GM12878 (cell line): Measurements from ENCODE around the gene PNMA8C. TPM values are rescaled to one million over a fixed set of nuclear protein-coding genes. Genes with fewer than 3 reads are reported as not detected.

ENCODE experiments used
- CBX5 ChIP-seq: sonication (generic); IDR thresholded peaks from 2 replicates; pipeline ENCODE4 v1.6.1; 2016; ENCODE audit warnings: low read depth, moderate library complexity, mild to moderate bottlenecking, inconsistent platforms
- MEF2B ChIP-seq: fragments of 450-650 bp; IDR thresholded peaks from 2 replicates; pipeline ENCODE4 v1.6.1; 2018; ENCODE audit warnings: mild to moderate bottlenecking, moderate library complexity; ENCODE audit not compliant: partially characterized antibody, poor library complexity, severe bottlenecking
- NR2F1 ChIP-seq: fragments of 450-650 bp; conservative IDR thresholded peaks from 2 replicates; pipeline ENCODE4 v1.6.1; 2017; ENCODE audit warnings: mild to moderate bottlenecking
- PML ChIP-seq: IDR thresholded peaks from 2 replicates; pipeline ENCODE4 v1.6.1; 2012; ENCODE audit warnings: low read length, inconsistent platforms
- SREBF2 ChIP-seq: IDR thresholded peaks from 2 replicates; pipeline ENCODE4 v1.6.1; 2012; ENCODE audit warnings: mild to moderate bottlenecking, low read length
- YY1 ChIP-seq: IDR thresholded peaks from 2 replicates; pipeline ENCODE4 v1.6.1; 2011; ENCODE audit warnings: low read depth, mild to moderate bottlenecking, low read length
- polyA plus RNA-seq, 11 experiments: library from polyadenylated mRNA; depleted of rRNA in 4 of 11; unstranded in 6 of 11; stranded (reverse) in 5 of 11; fragments of >200 nt; fragmentation: Nextera tagmentation in 4 of 11; fragmentation: Illumina TruSeq in 1 of 11; extraction: Ambion mirVana in 4 of 11; extraction: Trizol in 1 of 11; gene quantifications; 1 replicate in 1 of 11; 2 replicates in 10 of 11; pipeline versions ENCODE4 v1.2.1 to v1.2.3, GENCODE V29; 2011 to 2016; ENCODE audit warnings: inconsistent platforms in 2 of 11, missing spikeins in 2 of 11, low read depth in 1 of 11
- total RNA-seq, 4 experiments: library from RNA; depleted of rRNA in 3 of 4; stranded (reverse); fragments of >200 nt in 3 of 4; fragmentation: Illumina TruSeq in 1 of 4; extraction: Trizol in 1 of 4; gene quantifications; 2 replicates each; pipeline versions ENCODE4 v1.2.1 to v1.2.3, GENCODE V29; 2013 to 2021
- TF ChIP-seq, protein P1 (sequence below): fragments of 450-650 bp; IDR thresholded peaks from 2 replicates; pipeline ENCODE4 v1.6.1; 2018; ENCODE audit warnings: borderline replicate concordance, mild to moderate bottlenecking; ENCODE audit not compliant: partially characterized antibody
- TF ChIP-seq, protein P2 (sequence below): fragments of 450-650 bp; formaldehyde crosslinking; IDR thresholded peaks from 2 replicates; pipeline ENCODE4 v1.4.0; 2020; ENCODE audit warnings: mild to moderate bottlenecking, moderate library complexity

Gene PNMA8C
- total and polyA plus RNA-seq, 10 of the 15 experiments (the other 5 are each of a cell fraction or from before 2014, with no cell fraction given) = not detected

GRCh38 chr19:46390121-46390858 is 38.4 kb downstream of the PNMA8C start (continued):
- TF ChIP-seq, protein P1, sequence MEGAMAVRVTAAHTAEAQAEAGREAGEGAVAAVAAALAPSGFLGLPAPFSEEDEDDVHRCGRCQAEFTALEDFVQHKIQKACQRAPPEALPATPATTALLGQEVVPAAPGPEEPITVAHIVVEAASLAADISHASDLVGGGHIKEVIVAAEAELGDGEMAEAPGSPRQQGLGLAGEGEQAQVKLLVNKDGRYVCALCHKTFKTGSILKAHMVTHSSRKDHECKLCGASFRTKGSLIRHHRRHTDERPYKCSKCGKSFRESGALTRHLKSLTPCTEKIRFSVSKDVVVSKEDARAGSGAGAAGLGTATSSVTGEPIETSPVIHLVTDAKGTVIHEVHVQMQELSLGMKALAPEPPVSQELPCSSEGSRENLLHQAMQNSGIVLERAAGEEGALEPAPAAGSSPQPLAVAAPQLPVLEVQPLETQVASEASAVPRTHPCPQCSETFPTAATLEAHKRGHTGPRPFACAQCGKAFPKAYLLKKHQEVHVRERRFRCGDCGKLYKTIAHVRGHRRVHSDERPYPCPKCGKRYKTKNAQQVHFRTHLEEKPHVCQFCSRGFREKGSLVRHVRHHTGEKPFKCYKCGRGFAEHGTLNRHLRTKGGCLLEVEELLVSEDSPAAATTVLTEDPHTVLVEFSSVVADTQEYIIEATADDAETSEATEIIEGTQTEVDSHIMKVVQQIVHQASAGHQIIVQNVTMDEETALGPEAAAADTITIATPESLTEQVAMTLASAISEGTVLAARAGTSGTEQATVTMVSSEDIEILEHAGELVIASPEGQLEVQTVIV = no peak
- TF ChIP-seq PML (no peak), MEF2B (no peak), CBX5 (no peak), YY1 (no peak), NR2F1 (no peak), SREBF2 (no peak)
- TF ChIP-seq, protein P2, sequence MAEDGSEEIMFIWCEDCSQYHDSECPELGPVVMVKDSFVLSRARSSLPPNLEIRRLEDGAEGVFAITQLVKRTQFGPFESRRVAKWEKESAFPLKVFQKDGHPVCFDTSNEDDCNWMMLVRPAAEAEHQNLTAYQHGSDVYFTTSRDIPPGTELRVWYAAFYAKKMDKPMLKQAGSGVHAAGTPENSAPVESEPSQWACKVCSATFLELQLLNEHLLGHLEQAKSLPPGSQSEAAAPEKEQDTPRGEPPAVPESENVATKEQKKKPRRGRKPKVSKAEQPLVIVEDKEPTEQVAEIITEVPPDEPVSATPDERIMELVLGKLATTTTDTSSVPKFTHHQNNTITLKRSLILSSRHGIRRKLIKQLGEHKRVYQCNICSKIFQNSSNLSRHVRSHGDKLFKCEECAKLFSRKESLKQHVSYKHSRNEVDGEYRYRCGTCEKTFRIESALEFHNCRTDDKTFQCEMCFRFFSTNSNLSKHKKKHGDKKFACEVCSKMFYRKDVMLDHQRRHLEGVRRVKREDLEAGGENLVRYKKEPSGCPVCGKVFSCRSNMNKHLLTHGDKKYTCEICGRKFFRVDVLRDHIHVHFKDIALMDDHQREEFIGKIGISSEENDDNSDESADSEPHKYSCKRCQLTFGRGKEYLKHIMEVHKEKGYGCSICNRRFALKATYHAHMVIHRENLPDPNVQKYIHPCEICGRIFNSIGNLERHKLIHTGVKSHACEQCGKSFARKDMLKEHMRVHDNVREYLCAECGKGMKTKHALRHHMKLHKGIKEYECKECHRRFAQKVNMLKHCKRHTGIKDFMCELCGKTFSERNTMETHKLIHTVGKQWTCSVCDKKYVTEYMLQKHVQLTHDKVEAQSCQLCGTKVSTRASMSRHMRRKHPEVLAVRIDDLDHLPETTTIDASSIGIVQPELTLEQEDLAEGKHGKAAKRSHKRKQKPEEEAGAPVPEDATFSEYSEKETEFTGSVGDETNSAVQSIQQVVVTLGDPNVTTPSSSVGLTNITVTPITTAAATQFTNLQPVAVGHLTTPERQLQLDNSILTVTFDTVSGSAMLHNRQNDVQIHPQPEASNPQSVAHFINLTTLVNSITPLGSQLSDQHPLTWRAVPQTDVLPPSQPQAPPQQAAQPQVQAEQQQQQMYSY = no peak
